HCT116 (cell line): ENCODE results near the gene TULP4. TPM values are rescaled to one million over a fixed set of nuclear protein-coding genes. Genes with fewer than 3 reads are reported as not detected.

Source experiments
- ATAC-seq: fragments of 200-7000 bp; cut with Tn5 transposase; 2 replicates; pipeline ENCODE4 v1.9.1; 2020; ENCODE audit warnings: mild to moderate bottlenecking, moderate library complexity
- BruUV-seq: library from RNA; stranded (reverse); fragments of 400-500 nt; replicated peaks from 2 replicates; lab custom pipeline; 2021; lab: Mats Ljungman, UMichigan
- CTCF ChIA-PET: fragments of 300-600 bp; sonication (Branson Sonifier 250); formaldehyde crosslinking; loops from one replicate; lab custom pipeline; 2021; ENCODE audit warnings: antibody characterized with exemption; lab: Charles Lee
- POLR2A ChIA-PET: fragments of 300-600, 350-600 bp; sonication (Branson Sonifier 250); formaldehyde crosslinking; loops from one replicate; lab custom pipeline; 2021; ENCODE audit warnings: antibody characterized with exemption; lab: Charles Lee
- RAD21 ChIA-PET, 2 experiments: fragments of 300-600 bp; sonication (Branson Sonifier 250); formaldehyde crosslinking; loops; one replicate each; lab custom pipeline; 2023; ENCODE audit warnings: low total read pairs in 2 of 2; ENCODE audit not compliant: uncharacterized antibody in 2 of 2, unreplicated experiment in 2 of 2, low non-redundant PET in 1 of 2; lab: Charles Lee
- DNase-seq: peaks from one replicate; pipeline ENCODE4 v3.0.0-alpha.2; 2010; ENCODE audit warnings: low read depth, low spot score
- H2AFZ ChIP-seq: fragments of 200-600 bp; shearing (Covaris generic), sonication (generic); 2 replicates; pipeline ENCODE4 v1.6.1; 2017; ENCODE audit warnings: low read depth, mixed run types, mixed read lengths, antibody characterized with exemption, low read length; ENCODE audit not compliant: poor library complexity, severe bottlenecking
- H3K27ac ChIP-seq: 2 replicates; pipeline ENCODE4 v1.5.1; 2012; ENCODE audit warnings: low read depth, low read length
- H3K27me3 ChIP-seq: fragments of 200-600 bp; sonication (generic); 2 replicates; pipeline ENCODE4 v1.6.1; 2016; ENCODE audit warnings: mixed run types, low read length, mixed read lengths; ENCODE audit not compliant: insufficient read depth
- H3K36me3 ChIP-seq, 2 experiments: fragments of 200-500 bp in 1 of 2; fragments of 200-600 bp in 1 of 2; sonication (Bioruptor generic) in 1 of 2; sonication (generic) in 1 of 2; 2 replicates each; pipeline versions ENCODE4 v1.5.1 to v1.6.1; 2014 to 2016; ENCODE audit warnings: low read length in 2 of 2, inconsistent platforms in 1 of 2, mixed read lengths in 1 of 2, mixed run types in 1 of 2; ENCODE audit not compliant: insufficient read depth in 2 of 2, control insufficient read depth in 1 of 2
- H3K4me1 ChIP-seq, 2 experiments: fragments of 200-600 bp in 1 of 2; sonication (generic) in 1 of 2; 2 replicates each; pipeline versions ENCODE4 v1.5.1 to v1.6.1; 2012 to 2017; ENCODE audit warnings: low read length in 2 of 2, inconsistent platforms in 1 of 2, mild to moderate bottlenecking in 1 of 2, mixed read lengths in 1 of 2, mixed run types in 1 of 2, moderate library complexity in 1 of 2; ENCODE audit not compliant: insufficient read depth in 2 of 2, control insufficient read depth in 1 of 2
- H3K4me2 ChIP-seq: fragments of 200-600 bp; sonication (generic); 2 replicates; pipeline ENCODE4 v1.6.1; 2017; ENCODE audit warnings: mixed run types, low read length, mixed read lengths
- H3K4me3 ChIP-seq, 2 experiments: fragments of 200-600 bp in 1 of 2; sonication (generic) in 1 of 2; replicated peaks in 1 of 2; 2 replicates each; pipeline ENCODE4 v1.5.1; 2011 to 2016; ENCODE audit warnings: low read length in 2 of 2, control low read depth in 1 of 2, low read depth in 1 of 2, mild to moderate bottlenecking in 1 of 2, mixed read lengths in 1 of 2, mixed run types in 1 of 2
- H3K79me2 ChIP-seq: fragments of 200-600 bp; sonication (generic); 2 replicates; pipeline ENCODE4 v1.6.1; 2017; ENCODE audit warnings: mild to moderate bottlenecking, mixed run types, low read length, moderate library complexity, mixed read lengths; ENCODE audit not compliant: insufficient read depth
- H3K9ac ChIP-seq: fragments of 200-600 bp; sonication (generic); 2 replicates; pipeline ENCODE4 v1.6.1; 2016; ENCODE audit warnings: low read length, mixed read lengths
- H3K9me2 ChIP-seq: fragments of 200-600 bp; sonication (generic), shearing (Covaris generic); 2 replicates; pipeline ENCODE4 v1.6.1; 2017; ENCODE audit warnings: mixed run types, mild to moderate bottlenecking, moderate library complexity; ENCODE audit not compliant: insufficient read depth
- H3K9me3 ChIP-seq, 2 experiments: fragments of 200-500 bp in 1 of 2; fragments of 200-600 bp in 1 of 2; sonication (Bioruptor generic) in 1 of 2; sonication (generic) in 1 of 2; 2 replicates each; pipeline ENCODE4 v1.6.1; 2014 to 2017; ENCODE audit warnings: low read length in 2 of 2, mixed read lengths in 2 of 2, inconsistent platforms in 1 of 2, low read depth in 1 of 2, mild to moderate bottlenecking in 1 of 2, mixed run types in 1 of 2, moderate library complexity in 1 of 2; ENCODE audit not compliant: control insufficient read depth in 1 of 2, insufficient read depth in 1 of 2
- H4K20me1 ChIP-seq: fragments of 200-600 bp; sonication (generic), shearing (Covaris generic); 2 replicates; pipeline ENCODE4 v1.6.1; 2017; ENCODE audit warnings: mixed run types, mild to moderate bottlenecking, moderate library complexity; ENCODE audit not compliant: insufficient read depth
- CBX3 ChIP-seq: IDR thresholded peaks from 2 replicates; pipeline ENCODE4 v1.6.1; 2012; ENCODE audit warnings: low read depth
- CEBPB ChIP-seq: IDR thresholded peaks from 2 replicates; pipeline ENCODE4 v1.6.1; 2012; ENCODE audit warnings: low read depth
- CTCF ChIP-seq, 3 experiments: fragments of 200-600 bp in 1 of 3; sonication (generic) in 1 of 3; IDR thresholded peaks in 2 of 3; conservative IDR thresholded peaks in 1 of 3; 2 replicates each; pipeline ENCODE4 v1.5.1; 2012 to 2017; ENCODE audit warnings: low read depth in 2 of 3, low read length in 2 of 3, antibody characterized with exemption in 1 of 3, borderline replicate concordance in 1 of 3, control low read depth in 1 of 3, mild to moderate bottlenecking in 1 of 3, mixed read lengths in 1 of 3, mixed run types in 1 of 3, moderate library complexity in 1 of 3; ENCODE audit not compliant: insufficient read depth in 1 of 3
- EGR1 ChIP-seq: IDR thresholded peaks from 2 replicates; pipeline ENCODE4 v1.6.1; 2012; ENCODE audit warnings: low read depth
- EZH2 ChIP-seq: fragments of 200-600 bp; sonication (generic); IDR thresholded peaks from 2 replicates; pipeline ENCODE4 v1.6.1; 2017; ENCODE audit warnings: antibody characterized with exemption, mixed run types
- EZH2phosphoT487 ChIP-seq: fragments of 200-600 bp; IDR thresholded peaks from 2 replicates; pipeline ENCODE4 v1.6.1; 2018; ENCODE audit warnings: antibody characterized with exemption, borderline replicate concordance
- FOSL1 ChIP-seq: IDR thresholded peaks from 2 replicates; pipeline ENCODE4 v1.6.1; 2012; ENCODE audit warnings: low read depth
- MAX ChIP-seq: IDR thresholded peaks from 2 replicates; pipeline ENCODE4 v1.6.1; 2012
- POLR2A ChIP-seq: IDR thresholded peaks from 2 replicates; pipeline ENCODE4 v1.7.0; 2011; ENCODE audit warnings: borderline replicate concordance; ENCODE audit not compliant: insufficient read depth, insufficient read length; ENCODE audit errors: extremely low read depth
- POLR2AphosphoS5 ChIP-seq: IDR thresholded peaks from 2 replicates; pipeline ENCODE4 v1.6.1; 2011; ENCODE audit warnings: mild to moderate bottlenecking, low read depth, low read length, moderate library complexity
- RAD21 ChIP-seq: IDR thresholded peaks from 2 replicates; pipeline ENCODE4 v1.6.1; 2012; ENCODE audit warnings: low read depth, mild to moderate bottlenecking
- REST ChIP-seq: IDR thresholded peaks from 2 replicates; pipeline ENCODE4 v1.6.1; 2012; ENCODE audit warnings: low read depth
- SIN3A ChIP-seq: IDR thresholded peaks from 2 replicates; pipeline ENCODE4 v1.6.1; 2012; ENCODE audit warnings: low read depth
- SP1 ChIP-seq: IDR thresholded peaks from 2 replicates; pipeline ENCODE4 v1.6.1; 2012; ENCODE audit warnings: low read depth
- TCF7L2 ChIP-seq: IDR thresholded peaks from 2 replicates; pipeline ENCODE4 v1.7.0; 2011; ENCODE audit warnings: borderline replicate concordance, inconsistent platforms; ENCODE audit not compliant: insufficient read depth, insufficient read length; ENCODE audit errors: extremely low read depth
- YY1 ChIP-seq: IDR thresholded peaks from 2 replicates; pipeline ENCODE4 v1.6.1; 2011; ENCODE audit warnings: low read length, low read depth, moderate library complexity, mild to moderate bottlenecking; ENCODE audit not compliant: insufficient replicate concordance; ENCODE audit errors: extremely low read depth
- ZBTB33 ChIP-seq: IDR thresholded peaks from 2 replicates; pipeline ENCODE4 v1.6.1; 2011; ENCODE audit warnings: mild to moderate bottlenecking, low read length, moderate library complexity; ENCODE audit not compliant: insufficient replicate concordance; ENCODE audit errors: extremely low read depth
- ZFX ChIP-seq: fragments of 450-650 bp; IDR thresholded peaks from 2 replicates; pipeline ENCODE4 v1.6.1; 2017
- intact Hi-C: fragments of 100-400 bp; cut with micrococcal nuclease; formaldehyde crosslinking; loops from 2 replicates; pipeline ENCODE4 v1.10.0; 2022
- total RNA-seq: library from RNA; stranded (reverse); gene quantifications from one replicate; pipeline ENCODE4 v1.2.1, GENCODE V29; 2021; ENCODE audit not compliant: unreplicated experiment

The TULP4 gene
- total RNA-seq, 1 experiment from 2014 or later = 70.8 TPM

- TF ChIP-seq CTCF (IDR thresholded peaks at IDR 0.05 in 2 of 3, conservative IDR thresholded peaks at IDR 0.05 in 1 of 3; ENCODE audit: borderline replicate concordance in 1 of 3, insufficient read depth in 1 of 3, low read depth in 2 of 3, low read length in 2 of 3) (no peak), EZH2phosphoT487 (no peak), EZH2 (no peak), TCF7L2 (no peak), EGR1 (no peak), MAX (no peak), CEBPB (no peak), YY1 (no peak), FOSL1 (no peak), ZFX (no peak), SIN3A (no peak), RAD21 (no peak)
These were observed 43.7 kb upstream of the TULP4 start (continued) for GRCh38 chr6:158268361-158269147.

- Histone ChIP-seq H3K27ac (no peak overlapping the region), H4K20me1 (peaks cover 4% of the 10 kb centered on the region; the same call in 1 of the 2 replicates), H3K4me2 (no peak overlapping the region), H3K27me3 (no peaks in the 10 kb centered on the region), H3K9ac (no peak overlapping the region)
- CTCF ChIA-PET = no interaction called here
- intact Hi-C loops = no loop called here
- RAD21 ChIA-PET = no interaction called here
- no peak for DNase-seq
- no peak for TF ChIP-seq ZBTB33
- TF ChIP-seq TCF7L2 = no peak
- no peak for TF ChIP-seq SP1
- TF ChIP-seq POLR2AphosphoS5 = no peak
- TF ChIP-seq REST = no peak
- TF ChIP-seq CEBPB = no peak
- no peak for TF ChIP-seq POLR2A
- no peak for TF ChIP-seq EZH2
- no peak for TF ChIP-seq CBX3
- TF ChIP-seq, all 23 proteins: peak for 0
- POLR2A ChIA-PET = no interaction called here
- Histone ChIP-seq H2AFZ (no peak overlapping the region), H3K4me3 (no peak overlapping the region), H3K9me2 (no peaks in the 10 kb centered on the region), H3K9me3 (no peaks in the 10 kb centered on the region), H3K36me3 (no peaks in the 10 kb centered on the region), H3K79me2 (peaks cover 51% of the 10 kb centered on the region), H3K4me1 (peaks cover 0 to 5% of the 10 kb centered on the region in 2 experiments; a peak in 1 of 4 replicates)
- ATAC-seq = no peak
- BruUV-seq = no TSS peak
These were observed 42.6 kb upstream of the TULP4 start for GRCh38 chr6:158269657-158270056.
